ENCODE data around the gene OAF. TPM values are rescaled to one million over a fixed set of nuclear protein-coding genes. Genes with fewer than 3 reads are reported as not detected.
"Not testable (repeated sequence)": the region's sequence is repeated elsewhere in the genome, so short reads cannot be mapped to it uniquely, and the experiment has no call there.

The OAF gene
- polyA plus RNA-seq, 1 experiment: 47.5 TPM

DNA sequence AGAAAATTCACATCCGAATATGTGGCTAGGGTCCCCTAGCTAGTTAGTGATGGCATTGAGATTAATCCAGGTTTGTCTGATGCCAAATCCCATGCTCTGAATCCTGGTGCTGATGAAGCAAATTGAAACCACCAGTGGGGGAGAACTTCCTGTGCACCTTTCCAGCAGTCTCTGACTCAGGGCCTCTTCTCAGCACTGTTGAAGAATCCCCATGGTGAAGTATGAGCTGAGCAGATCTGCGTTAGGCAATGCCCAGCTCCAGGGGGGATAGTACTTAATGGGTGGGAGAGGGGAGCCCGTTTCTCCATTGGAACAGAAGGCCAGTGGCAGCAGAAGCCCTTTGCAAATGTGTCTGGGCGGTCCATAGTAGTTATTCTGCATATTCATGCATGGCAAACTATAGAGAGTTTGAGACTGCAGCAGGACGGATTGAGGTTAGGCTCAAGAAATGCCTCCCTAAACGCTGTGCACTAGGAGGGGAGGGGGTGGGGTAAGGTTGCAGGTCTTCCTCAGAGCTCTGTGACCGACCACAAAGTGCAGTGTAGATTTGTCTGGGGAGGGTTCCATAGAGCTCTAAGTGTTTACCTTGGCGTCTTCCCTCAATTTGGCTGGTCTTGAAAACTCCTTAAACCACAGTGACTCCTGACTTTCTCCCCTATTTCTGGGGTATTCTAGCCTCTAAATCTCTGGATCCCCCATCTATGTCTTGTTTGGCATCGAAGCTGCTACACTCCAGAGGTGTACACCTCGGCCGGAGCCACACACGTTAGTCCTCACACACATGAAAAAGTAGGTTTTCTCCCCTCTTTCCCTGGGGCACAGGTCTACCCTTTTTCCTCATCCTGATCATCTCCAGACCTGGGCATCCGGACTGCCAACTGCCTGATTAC lies 33.9 kb downstream of the OAF start:
- POLR2A ChIA-PET: no interaction called here
- no peak for DNase-seq (ENCODE audit: low read depth)
- TF ChIP-seq, protein P1, sequence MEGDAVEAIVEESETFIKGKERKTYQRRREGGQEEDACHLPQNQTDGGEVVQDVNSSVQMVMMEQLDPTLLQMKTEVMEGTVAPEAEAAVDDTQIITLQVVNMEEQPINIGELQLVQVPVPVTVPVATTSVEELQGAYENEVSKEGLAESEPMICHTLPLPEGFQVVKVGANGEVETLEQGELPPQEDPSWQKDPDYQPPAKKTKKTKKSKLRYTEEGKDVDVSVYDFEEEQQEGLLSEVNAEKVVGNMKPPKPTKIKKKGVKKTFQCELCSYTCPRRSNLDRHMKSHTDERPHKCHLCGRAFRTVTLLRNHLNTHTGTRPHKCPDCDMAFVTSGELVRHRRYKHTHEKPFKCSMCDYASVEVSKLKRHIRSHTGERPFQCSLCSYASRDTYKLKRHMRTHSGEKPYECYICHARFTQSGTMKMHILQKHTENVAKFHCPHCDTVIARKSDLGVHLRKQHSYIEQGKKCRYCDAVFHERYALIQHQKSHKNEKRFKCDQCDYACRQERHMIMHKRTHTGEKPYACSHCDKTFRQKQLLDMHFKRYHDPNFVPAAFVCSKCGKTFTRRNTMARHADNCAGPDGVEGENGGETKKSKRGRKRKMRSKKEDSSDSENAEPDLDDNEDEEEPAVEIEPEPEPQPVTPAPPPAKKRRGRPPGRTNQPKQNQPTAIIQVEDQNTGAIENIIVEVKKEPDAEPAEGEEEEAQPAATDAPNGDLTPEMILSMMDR (IDR thresholded peaks at IDR 0.05; ENCODE audit: insufficient read depth, low read depth, low read length): no peak
- peaks cover 40% of the 10 kb centered on the region for H3K27me3 ChIP-seq (ENCODE audit: control insufficient read depth, insufficient read depth, low read length)
- CTCF ChIA-PET: interaction anchor here (0.6 to 7.0 kb wide), 6 partner anchors 10 to 620 kb away, joined by 3 to 57 read pairs (median 6); no protein-coding TSS in a partner anchor
- no peak overlapping the region for H3K4me3 ChIP-seq (ENCODE audit: low read depth, low read length)
- no peaks in the 10 kb centered on the region for H3K36me3 ChIP-seq (ENCODE audit: control insufficient read depth, insufficient read depth, low read length)

DNA sequence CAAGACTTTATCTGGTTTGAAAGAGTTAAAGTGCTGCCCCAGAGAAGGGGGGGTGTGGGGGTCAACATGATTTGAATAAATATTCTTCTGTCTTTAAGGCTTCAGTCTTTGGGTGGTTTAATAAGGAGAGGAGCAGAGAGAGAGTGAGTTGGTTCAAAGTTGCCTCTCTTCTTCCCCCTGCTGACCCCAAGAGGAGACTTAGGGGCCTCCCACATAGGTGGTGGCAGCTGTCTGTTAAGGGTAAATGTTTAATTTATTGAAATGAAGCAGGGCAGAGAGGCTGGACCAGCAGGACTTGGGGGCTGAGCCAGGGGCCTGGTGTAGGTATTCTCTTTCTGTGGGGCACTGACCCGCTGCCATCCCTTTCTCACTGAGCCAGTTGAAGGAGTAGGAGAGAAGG lies 34.6 kb downstream of the OAF start:
- TF ChIP-seq, protein P1 (IDR thresholded peaks at IDR 0.05; ENCODE audit: insufficient read depth, low read depth, low read length): no peak
- peaks cover 40% of the 10 kb centered on the region for H3K27me3 ChIP-seq (ENCODE audit: control insufficient read depth, insufficient read depth, low read length)
- H3K36me3 ChIP-seq (ENCODE audit: control insufficient read depth, insufficient read depth, low read length): no peaks in the 10 kb centered on the region
- DNase-seq (ENCODE audit: low read depth): no peak
- CTCF ChIA-PET: interaction anchor here (2.7 to 7.0 kb wide), 2 partner anchors 11 to 57 kb away, joined by 9 to 57 read pairs; no protein-coding TSS in a partner anchor
- no peak overlapping the region for H3K4me3 ChIP-seq (ENCODE audit: low read depth, low read length)
- POLR2A ChIA-PET: no interaction called here

GRCh38 chr11:120248551-120249278 lies 37.9 kb downstream of the OAF start:
- TF ChIP-seq, protein P1 (IDR thresholded peaks at IDR 0.05; ENCODE audit: insufficient read depth, low read depth, low read length): no peak
- POLR2A ChIA-PET: no interaction called here
- Histone ChIP-seq H3K27me3 (ENCODE audit: control insufficient read depth, insufficient read depth, low read length) (peaks cover 27% of the 10 kb centered on the region), H3K36me3 (ENCODE audit: control insufficient read depth, insufficient read depth, low read length) (no peaks in the 10 kb centered on the region), H3K4me3 (ENCODE audit: low read depth, low read length) (no peak overlapping the region)
- DNase-seq (ENCODE audit: low read depth): no peak
- CTCF ChIA-PET: interaction anchor here (1.8 to 7.0 kb wide), 5 partner anchors 10 to 79 kb away, joined by 4 to 57 read pairs (median 22); no protein-coding TSS in a partner anchor

DNA sequence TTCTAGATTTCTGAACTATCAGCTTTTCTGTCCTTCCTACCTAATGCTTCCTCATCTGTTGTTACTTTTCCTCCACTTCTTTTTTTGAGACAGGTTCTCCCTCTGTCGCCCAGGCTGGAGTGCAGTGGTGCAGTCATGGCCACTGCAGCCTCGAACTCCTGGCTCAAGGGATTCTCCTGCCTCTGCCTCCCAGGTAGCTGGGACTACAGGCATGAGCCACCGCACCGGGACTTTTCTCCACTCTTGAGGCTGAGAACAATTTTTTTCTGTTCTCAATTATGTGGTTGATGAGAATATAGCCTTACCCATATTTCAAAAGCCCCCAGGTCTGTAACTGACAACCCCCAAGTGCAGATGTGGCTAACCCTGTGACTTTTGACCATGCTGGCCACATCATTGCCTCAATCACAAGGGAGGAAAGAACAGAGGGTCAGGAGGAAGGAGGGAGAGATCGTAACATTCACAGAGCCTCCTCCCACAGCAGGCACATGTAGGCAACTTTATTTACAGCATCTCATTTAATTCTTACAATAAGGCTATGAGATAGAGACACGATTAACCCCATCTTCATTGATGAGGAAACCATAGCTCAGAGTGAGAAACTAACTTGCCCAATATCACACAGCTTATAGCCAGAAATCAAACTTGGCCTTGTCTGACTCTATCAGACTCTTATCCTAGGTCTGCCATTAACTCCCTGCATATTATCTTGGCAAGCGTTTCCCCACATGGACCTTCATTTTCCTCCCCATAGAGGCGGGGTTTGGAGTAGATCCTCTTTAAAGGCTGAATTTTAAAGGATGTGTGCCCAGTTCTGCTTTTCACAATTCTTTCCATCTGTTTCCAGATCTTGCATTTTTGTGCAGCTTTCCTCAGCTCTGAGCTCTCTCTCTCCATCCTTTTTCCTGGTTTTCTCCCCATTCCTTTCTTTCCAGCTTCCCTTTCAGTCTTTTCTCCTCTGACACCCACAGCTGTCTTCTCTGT lies 38.7 kb downstream of the OAF start:
- H3K27me3 ChIP-seq (ENCODE audit: control insufficient read depth, insufficient read depth, low read length): peaks cover 30% of the 10 kb centered on the region
- CTCF ChIA-PET: interaction anchor here (1.7 to 7.0 kb wide), 5 partner anchors 9 to 80 kb away, joined by 4 to 57 read pairs (median 22); no protein-coding TSS in a partner anchor
- POLR2A ChIA-PET: no interaction called here
- H3K4me3 ChIP-seq (ENCODE audit: low read depth, low read length): no peak overlapping the region
- DNase-seq (ENCODE audit: low read depth): no peak
- TF ChIP-seq, protein P1 (IDR thresholded peaks at IDR 0.05; ENCODE audit: insufficient read depth, low read depth, low read length): no peak
- H3K36me3 ChIP-seq (ENCODE audit: control insufficient read depth, insufficient read depth, low read length): no peaks in the 10 kb centered on the region

DNA sequence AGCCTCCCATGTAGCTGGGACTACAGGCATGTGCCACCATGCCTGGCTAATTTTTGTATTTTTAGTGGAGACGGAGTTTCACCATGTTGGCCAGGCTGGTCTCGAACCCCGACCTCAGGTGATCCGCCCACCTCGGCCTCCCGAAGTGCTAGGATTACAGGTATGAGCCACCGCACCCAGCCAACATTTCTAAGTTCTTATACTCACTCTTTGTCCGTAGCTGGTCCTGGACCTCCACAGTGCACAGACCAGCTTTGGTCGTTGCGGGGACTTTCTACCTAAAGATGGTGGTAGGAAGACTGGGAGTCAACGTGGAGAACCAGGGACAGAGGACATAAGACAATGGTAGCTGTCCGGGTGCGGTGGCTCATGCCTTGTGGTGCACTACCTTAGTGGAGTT lies 42.5 kb downstream of the OAF start:
- H3K4me3 ChIP-seq (ENCODE audit: low read depth, low read length); DNase-seq (ENCODE audit: low read depth); POLR2A ChIA-PET; H3K36me3 ChIP-seq (ENCODE audit: control insufficient read depth, insufficient read depth, low read length): not testable (repeated sequence)
- H3K27me3 ChIP-seq (ENCODE audit: control insufficient read depth, insufficient read depth, low read length): peaks cover 43% of the 10 kb centered on the region
- CTCF ChIA-PET: interaction anchor here (1.2 kb wide), 1 partner anchor 47 kb away, joined by 3 read pairs; no protein-coding TSS in a partner anchor

Data from BJ (cell line).